Measurements from ENCODE around the gene RARS1.

- TF ChIP-seq CTCF (IDR thresholded peaks at IDR 0.05; ENCODE audit: poor library complexity) (no peak), EZH2 (IDR thresholded peaks at IDR 0.05; ENCODE audit: borderline replicate concordance) (no peak)
These were observed 43.3 kb downstream of the RARS1 start for GRCh38 chr5:168529374-168530234.
